ENCODE measurements around the gene RRBP1.

Gene RRBP1

DNA sequence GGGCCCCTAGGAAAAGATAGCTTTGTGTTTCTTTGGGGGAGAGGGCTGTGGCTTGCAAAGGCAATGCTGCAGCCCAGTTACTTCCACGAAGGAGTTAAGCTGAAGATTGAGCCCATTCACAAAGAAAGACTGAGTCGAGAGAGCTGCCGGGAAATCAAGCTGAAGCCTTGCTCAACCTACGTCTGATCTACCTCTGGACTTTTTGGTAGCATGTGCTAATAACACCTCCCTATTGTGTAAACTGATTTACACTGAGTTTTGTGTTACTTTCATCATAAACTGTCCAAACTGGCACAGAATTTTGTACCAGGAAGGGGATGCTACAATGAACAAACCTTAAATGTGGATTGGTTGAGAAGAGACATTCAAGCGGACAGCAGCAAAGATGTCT lies 41.3 kb upstream of the RRBP1 start:
- no peak for TF ChIP-seq CTCF (IDR thresholded peaks at IDR 0.05)

GRCh38 chr20:17722493-17723300 lies 40.7 kb upstream of the RRBP1 start:
- no peak for TF ChIP-seq CTCF (IDR thresholded peaks at IDR 0.05)

- no peak for TF ChIP-seq CTCF (IDR thresholded peaks at IDR 0.05)
Observed at GRCh38 chr20:17721802-17722486, 39.9 kb upstream of the RRBP1 start.

GRCh38 chr20:17720755-17721154 lies 38.7 kb upstream of the RRBP1 start:
- TF ChIP-seq CTCF (IDR thresholded peaks at IDR 0.05), result no peak

- TF ChIP-seq CTCF (IDR thresholded peaks at IDR 0.05), result no peak
Observed at GRCh38 chr20:17716331-17716730, 34.3 kb upstream of the RRBP1 start.

GRCh38 chr20:17715075-17715474 lies 33.0 kb upstream of the RRBP1 start:
- no peak for TF ChIP-seq CTCF (IDR thresholded peaks at IDR 0.05)

- TF ChIP-seq CTCF (IDR thresholded peaks at IDR 0.05), result no peak
Observed at GRCh38 chr20:17714597-17714996, 32.6 kb upstream of the RRBP1 start.
